Stimulated activated CD4-positive, alpha-beta T cell treated with anti-CD3 and anti-CD28 coated beads, Interleukin-12 subunit alpha, Interleukin-12 subunit beta, amount 100 ng/mL, for 4 hours (primary cell): Measurements from ENCODE around the gene RANBP3.
A peak's percentile ranks its signal among the peaks of the same experiment; 100 is the strongest.
"Not testable (repeated sequence)": the region's sequence is repeated elsewhere in the genome, so short reads cannot be mapped to it uniquely, and the experiment has no call there.

Experiments
- DNase-seq: peaks from one replicate; pipeline ENCODE4 v3.0.0-alpha.2; 2020

The RANBP3 gene

DNA sequence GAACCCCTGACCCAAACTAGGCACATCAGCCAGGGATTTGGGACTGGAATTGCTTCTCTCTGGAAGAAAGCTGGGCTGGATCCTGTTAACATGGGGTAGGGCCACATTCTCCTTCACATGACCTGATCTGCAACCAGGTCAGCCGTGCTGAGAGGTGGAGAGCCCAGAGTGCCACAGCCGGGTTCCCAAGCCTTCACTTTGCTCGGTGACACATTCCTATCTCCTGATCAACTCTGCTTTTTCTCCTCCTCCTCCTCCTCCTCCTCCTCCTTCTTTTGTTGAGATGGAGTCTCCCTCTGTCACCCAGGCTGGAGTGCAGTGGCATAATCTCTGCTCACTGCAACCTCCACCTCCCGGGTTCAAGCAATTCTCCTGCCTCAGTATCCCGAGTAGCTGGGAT is 7.9 kb upstream of the RANBP3 start:
- not testable (repeated sequence) for DNase-seq

DNA sequence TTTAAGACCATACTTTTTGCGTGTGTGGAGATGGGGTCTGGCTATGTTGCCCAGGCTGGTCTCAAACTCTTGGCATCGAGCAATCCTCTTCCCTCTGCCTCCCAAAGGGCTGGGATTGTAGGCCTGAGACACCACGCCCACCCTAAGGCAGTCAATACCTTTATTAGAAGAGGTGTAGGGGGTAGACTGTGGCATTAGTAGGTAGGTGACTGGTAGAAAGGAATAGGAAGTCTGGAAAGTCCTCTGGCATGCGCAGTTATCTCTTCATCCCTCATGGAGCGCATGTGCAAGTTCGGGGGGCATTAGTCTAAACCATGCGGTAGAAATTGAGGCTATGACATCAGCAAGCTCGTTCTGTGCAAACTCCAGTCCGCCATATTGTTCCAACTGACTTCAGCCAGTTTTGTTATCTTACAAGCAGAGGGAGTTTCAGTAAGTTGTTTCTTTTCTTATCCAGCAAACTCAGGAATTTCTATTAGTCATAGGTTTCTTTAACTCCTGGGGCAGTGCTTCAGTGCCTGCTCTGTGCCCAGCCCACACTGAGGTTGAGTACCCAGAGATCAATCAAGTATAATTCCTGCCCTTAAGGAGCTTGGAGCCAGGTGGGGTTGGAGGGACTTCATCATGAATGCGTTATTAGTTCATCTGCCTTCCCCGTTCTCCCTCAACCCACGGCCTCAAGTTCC is 7.3 kb upstream of the RANBP3 start:
- no peak for DNase-seq

DNA sequence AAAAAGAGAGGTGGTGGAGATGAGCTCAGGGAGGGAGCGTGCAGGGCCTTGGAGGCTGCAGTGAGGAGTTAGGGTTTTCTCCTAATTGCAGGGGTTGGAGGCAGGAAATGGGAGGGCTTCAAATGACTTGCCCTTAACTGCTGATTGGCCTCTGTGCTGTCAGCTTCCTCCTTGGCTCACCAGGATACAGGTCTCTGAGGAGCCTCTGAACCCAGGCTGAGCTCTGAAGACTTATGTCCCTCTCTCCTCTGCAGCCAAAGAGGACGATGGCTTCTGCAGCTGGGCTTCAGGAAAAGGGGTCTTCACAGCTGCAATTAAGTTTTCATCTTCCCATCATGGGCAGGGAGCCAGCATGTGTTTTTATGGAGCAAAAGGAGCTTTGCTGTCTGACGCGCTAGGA is 6.7 kb upstream of the RANBP3 start:
- DNase-seq = no peak

DNA sequence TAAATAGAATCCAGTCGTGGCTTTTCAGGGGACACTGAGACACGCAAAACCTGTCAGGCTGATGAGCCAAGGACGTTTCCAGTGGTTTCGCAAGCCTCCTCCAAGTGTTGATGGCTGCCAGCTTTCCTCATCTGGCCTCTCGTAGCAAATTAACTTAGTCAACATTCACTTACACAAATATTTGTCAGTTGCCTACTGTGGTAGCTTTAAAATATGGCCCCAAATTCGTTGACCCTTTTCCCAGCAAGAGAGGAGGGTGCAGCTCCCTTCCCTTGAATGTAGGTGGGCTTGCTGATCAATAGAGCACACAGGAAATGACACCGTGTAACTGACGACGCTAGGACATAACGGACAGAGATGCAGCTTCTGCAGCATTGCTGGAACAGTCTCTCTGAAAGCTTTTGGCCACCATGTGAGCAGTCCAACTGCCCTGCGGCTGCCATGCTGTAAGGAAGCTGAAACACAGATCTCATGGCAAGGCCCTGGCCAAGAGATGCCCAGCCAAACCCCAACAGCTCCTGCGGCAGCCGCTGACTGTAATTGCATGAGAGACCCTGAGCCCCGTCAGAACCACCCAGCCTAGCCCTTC is 5.5 kb upstream of the RANBP3 start:
- DNase-seq = no peak

DNA sequence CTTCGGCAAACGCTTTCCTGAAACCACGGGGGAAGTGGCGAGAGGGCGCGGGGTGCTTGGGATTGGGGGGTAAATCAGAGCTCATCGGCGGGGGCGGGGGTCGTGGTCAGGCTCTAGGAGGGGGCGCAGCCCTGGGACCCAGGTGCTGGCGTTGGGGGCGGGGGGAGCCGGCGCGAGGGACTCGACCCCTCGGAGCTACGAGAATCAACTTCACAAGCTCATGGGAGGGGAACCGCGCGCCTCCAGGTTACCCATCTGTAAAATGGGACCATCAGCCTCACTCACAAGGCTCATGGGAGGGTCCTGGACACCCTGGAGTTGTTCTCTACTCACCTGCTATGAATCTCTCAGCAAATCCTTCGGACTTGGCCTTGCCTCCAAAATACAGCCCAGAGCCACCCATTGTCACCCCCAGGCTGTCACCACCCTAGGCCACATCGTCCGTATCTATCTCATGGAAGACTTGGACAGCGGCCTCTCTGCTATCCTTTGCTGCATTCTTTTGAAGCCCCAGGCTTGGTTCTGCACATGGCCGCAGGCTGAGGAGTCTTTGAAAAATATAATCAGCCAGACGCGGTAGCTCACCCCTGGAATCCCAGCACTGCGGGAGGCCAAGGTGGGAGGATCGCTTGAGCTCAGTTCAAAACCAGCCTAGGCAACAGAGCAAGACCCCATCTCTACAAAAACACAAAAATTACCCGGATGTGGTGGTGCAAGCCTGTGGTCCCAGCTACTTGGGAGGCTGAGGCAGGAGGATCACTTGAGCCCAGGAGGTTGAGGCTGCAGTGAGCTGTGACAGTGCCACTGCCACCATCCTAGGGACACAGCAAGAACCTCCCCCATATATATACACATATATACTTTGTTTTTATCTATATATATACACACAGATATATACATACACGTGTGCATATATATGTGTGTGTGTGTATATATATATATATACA is 939 bp upstream of the RANBP3 start:
- DNase-seq = no peak

DNA sequence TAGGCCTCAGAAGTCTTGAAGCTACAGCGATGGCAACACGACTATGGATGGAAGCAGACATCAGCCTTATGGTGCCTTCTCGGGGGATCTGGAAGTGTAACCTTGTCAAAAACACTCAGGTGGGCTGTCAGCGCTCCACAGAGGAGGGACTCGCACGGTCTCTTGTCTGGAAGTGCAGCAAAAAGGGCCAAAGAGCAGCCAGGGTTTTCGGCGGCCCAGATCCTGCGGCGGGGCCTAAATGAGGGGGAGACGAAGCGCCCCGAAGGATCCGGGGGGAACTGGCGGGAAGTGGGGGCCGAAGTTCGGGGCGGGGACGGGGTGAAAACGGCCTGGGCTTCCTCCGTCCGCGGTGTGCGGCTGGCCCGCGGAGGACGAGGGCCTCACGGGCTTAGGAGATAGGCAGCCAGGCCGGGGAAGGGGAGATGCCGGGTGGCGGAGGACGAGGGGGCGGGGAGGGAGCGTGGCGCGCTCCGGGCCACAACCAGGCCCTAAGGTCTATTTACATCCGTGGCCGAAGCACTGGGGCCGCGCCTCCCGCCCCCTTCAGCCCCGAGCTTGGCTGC is 637 bp downstream of the RANBP3 start:
- no peak for DNase-seq

DNA sequence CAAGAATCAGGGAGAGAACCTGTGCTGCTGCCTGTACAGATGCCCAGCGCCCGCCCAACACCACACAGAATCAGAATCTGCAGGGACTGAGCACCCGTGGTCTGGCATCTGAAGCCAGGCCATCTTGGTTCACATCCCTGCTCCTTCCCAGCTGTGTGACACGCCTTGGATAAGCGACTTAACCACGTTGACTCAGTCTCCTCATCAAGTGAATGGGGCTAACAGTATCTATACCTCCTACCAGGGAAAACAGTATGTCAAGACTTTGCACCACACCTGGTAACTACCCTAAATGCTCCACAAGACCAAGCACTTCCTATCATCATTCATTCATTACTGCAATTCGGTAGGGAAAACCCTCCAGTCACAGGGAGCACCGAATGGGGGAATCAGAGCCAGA is 1.2 kb downstream of the RANBP3 start:
- no peak for DNase-seq

DNA sequence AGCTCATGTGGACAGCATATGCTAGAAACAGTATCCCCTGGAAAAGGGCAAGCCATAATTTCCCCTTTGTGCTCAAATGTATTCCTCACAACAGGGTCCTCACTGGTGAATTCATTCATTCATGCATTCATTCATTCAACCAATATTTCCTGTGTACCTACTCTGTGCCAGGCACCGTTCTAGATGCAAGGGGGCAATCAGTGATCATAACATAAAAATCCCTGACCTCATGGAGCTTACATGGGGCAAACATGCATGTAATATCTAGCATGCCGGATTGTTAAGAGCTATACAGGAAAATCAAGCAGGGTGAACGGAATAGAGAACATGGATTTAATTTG is 2.6 kb downstream of the RANBP3 start:
- DNase-seq = no peak

DNA sequence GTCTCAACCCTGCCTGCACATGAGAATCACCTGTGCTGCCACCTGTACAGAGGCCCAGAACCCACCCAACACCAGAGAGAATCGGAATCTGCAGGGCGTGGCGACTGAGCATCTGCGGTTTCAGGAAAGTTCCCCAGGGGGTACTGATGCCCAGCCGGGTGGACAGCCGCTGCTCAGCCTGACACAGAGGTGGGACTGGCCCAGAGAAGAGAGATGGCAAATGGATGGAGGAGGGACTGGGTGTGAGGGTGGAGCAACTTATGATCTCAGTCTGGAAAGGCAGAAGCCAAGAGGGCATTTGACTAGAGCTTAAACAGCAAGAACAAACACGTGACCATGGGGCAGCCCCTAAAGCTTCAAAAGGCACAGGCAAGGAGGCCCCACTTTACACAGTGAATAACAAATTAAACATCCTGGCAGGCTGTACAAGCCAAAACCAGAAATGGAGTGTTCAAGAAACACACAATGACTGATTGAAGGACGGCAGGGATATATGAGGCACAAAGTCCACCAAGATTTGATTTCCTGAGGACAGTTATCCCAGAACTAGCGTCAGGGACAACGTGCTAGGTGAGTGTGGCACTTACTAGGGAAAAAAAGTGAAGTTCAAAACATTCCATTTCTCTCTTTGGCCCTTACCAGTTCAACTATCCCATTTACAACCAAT is 3.1 kb downstream of the RANBP3 start:
- peak; percentile 25 for DNase-seq

DNA sequence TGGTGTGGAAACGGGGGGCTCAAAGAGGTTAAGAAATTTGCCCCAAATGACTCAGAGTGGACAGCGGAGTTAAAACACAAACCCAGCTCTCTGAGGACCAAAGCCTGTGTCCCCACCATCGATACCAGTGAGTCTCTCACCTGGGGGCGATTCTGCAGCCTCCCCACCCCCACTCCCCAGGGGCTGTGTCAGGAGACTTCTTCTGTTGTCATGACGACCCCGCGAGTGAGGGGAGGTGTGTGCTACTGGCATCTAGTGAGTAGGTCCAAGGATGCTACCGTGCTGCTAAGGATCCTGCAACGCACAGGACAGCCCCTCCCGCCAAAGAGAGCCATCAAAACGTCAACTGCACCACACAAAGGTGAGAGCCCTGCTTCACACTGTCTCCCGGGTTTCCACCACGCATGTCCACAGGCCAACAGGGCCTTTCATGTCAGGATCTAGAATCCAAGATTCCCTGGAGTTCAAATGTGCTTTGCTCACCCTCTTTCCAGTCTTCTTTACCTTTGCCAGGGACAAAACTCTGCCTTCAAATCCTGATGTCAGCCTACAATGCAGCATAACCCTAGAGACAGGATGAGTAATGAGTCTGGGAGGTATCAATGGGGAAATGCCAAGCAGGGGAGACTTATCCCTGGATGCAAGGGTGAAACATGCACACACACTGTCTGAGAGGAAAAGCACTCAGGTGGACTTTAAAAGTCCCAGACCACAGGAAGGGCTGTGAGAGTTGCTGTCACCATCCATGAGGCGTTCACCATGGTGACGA is 3.9 kb downstream of the RANBP3 start:
- DNase-seq = no peak

DNA sequence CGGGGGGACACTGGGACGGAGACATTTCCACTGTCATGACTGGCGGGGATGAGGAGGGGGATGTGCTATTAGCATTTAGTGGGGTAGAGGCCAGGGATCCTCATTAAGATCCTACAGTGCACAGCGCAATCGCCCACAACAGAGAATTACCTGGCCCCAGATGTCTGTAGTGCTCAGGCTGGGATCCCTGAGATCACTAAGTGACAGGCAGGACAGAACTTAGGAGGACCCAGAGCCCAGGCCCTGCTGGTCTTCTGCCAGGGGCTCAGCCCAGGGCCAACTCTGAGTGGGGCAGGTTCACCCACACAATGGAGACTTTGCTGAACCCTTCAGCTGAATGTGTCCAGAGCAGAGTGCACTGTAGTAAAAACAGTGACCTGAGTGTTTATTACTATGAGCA is 4.6 kb downstream of the RANBP3 start:
- no peak for DNase-seq

DNA sequence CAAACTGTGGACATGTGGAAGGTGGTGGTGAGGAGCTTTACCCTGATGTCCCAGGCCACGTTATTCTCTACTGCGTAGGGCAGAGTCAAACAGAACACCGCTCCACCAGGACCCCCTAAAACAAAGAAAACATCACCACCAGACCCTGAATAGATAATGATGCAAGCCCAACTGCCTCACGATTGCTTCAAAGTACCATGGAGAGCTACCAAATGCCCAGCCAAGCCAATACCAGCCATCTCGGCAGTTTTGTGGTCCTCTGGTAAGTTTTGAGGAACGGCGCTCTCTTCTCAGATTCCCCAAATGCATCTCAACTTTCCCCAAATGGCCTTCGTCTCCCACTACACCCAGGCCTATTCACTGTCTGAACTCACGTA is 5.6 kb downstream of the RANBP3 start:
- DNase-seq = no peak

DNA sequence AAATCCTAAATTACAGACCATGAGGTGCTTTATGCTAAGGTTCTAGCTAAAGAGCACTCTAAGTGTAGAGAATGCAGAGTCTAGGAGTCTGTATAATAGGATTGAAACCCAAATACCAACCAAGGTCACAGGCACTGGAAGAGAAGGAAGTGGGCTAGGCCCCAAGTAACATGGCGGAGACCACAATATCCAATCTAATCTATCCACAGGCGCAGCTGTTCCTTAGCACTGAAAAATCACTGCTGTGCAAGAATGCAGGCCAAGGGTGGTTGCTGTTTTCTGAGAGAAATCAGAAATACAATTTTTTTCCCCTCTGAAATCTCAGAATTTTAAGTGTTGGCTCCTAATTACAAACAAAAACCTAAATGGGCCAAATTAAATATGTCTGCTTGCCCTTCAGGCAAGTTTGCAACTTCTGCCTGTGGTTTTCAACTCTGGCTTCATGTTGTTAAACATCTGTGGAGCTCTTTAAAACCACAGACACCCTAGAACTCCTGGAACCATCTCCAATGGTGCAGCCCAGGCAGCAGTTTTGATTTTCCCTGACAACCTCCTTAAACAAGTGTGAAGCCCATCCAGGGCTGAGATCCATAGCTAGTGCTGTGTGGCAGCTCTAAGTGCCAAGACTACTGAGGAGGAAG is 6.1 kb downstream of the RANBP3 start:
- no peak for DNase-seq

DNA sequence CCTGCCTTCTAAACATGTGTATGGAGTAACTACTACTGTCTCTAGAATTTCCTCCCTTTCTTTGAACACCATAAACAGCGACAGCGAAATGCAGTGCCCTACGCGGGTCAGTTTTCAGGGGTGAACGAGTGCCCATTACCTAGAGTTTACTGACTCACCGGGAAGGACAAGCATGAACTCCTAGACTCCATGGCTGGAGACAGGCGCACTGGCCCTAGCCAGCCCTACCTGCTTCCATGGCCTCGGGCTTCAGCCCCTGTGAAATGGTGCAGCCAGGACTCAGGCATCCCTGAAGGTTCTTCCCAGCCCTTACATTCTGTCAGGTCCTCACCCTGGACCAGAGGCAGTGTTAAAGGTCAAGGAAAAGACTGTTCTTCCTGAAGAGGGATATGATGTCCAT is 8.5 kb downstream of the RANBP3 start:
- no peak for DNase-seq

DNA sequence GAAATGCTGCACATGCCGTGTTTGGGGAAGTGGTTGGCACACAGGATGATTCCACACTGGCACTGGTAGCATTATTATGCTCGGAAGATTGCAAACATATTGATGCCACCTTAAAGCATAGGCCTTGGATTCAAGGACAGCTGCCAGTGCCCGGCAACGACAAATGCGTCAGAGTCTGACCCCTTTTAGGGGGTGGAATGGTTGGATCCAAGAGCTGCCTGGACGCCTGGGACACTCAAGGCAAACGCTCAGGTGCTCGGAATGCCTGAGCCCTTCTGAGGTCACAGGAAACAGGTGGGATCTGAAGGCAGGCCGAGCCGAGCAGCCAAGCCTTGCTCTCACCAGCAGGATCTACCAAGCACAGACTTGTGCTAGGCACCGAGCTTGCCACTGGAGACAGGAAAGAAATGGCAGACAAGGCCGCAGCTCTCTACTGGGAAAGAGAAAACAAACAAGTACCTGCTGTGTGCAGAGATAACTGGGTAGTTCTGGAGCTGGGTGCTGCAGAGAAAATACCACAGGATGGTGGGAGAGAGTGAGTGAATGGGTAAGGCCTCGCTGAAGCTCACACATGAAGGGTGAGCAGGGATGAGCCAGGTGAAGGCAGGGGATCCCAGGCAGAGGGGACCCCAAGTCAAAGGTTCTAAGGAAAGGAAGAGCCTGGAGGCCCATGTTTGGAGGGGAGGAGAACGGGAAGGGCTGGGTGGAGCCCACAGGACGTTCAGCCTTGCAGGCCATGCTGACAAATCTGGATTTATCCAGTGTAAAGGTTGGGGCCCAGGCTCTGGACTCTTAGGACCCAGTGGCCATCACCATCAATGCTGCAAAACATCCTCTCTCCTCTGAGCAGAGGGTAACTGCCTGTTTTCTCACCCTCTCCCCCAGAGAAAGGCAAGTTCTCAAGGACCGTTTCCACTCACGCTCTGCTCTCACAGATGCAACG is 9.2 kb downstream of the RANBP3 start:
- no peak for DNase-seq

DNA sequence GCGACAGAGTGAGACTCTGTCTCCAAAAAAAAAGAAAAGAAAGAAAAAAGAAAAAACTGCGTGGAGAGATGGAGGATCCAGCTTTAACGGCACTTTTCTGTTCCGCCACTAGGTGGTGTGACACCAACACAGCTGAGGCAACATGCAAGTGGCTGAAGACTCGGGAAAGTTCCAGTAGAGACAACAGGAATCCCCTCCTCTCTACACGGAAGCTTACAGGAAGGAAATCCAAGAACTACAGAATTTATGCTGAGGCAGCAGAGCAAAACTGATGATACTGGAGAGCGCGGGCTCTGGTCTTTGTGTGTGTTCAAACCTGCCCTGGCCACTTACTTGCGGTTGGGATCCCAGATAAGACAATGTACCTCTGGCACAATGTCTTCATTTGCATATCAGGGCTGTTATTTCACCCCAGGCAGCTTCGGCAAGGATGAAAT is 9.9 kb downstream of the RANBP3 start:
- peak; percentile 52 for DNase-seq

DNA sequence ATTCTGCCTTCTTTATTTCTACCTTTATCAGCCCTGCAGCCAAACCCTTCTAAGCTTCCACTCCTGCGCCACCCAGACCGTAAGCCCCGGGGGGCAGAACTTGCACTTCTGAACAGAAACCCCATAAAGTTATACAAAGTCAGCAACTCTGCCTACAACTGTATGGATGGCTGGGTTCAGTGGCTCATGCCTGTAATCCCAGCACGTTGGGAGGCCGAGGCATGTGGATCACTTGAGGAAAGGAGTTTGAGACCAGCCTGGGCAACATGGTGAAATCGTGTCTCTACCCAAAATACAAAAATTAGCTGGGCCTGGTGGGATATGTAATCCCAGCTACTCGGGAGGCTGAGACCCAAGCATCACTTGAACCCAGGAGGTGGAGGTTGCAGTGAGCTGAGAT is 10.4 kb downstream of the RANBP3 start:
- no peak for DNase-seq

DNA sequence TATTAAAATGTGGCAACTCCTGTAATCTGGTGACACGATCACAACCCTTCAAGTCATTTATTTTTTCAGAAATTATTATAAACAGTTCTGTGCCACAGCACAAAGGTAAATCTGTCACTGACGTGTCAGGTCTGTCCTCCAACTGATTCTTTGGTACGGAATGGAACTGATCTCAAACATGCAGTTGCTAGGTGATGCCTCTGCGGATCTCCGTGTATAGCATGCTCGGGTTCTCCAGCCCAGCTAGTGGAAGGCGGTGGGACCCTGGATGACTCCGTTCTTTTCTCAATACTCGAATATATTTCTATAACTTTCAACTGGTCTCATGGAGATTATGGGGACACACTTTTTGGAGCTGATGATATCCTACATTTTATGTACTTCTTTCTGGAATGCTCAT is 11.0 kb downstream of the RANBP3 start:
- no peak for DNase-seq

DNA sequence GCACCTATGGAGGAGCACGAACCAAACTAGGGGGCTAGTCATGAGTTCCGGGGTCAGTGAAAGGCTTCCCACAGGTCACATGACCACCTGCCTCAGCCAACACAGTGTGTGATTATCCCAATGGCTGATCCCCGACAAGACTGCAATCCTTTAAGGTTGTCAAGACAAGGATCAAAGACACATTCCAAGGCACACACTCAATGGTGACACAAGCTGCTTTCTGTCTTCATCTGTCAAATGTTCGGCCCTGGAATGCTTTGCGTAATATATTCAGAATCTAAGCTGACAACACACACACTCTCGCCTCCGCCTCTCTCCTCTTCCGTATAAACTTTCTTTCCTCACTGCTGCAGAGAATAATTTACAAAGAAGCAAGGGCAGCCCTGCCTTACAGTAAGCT is 11.7 kb downstream of the RANBP3 start:
- DNase-seq = no peak

DNA sequence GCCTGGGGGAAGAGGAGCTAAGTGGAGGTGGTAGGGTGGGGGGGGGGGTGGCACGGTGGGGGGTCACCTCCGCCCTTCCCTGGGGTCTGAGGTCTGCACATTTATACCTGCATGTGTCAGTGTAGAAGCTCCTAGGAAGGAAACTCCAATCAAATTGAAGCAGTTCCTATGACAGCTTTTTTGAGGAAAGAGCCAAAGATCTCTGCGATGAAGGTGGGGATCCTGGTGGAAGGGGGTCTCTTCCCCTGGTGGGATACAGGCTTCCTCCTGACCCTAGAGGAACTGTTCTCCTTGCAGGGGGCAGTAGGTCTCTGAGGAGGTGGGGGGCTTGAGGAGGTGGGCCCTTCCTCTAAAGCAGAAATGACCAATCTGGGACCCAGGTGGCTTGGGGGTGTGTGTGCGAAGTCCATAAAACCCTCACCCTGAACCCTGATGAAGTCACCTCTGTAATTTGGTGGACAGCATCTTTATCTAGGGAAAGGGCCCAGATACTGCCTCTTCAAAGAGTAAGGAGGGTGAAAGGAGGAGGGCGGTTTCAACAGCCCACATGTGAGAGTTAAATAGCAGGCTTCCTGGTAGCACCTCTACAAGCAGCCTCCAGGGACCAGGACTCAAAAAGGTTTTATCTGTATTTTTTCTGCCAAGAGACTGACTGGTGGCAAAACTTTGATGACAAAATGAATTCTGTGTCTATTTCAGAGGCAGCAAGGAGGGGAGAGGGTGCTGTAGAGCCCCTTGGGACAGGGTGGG is 12.9 kb downstream of the RANBP3 start:
- DNase-seq = no peak
